Measurements from ENCODE around the gene DNAAF1. TPM values are rescaled to one million over a fixed set of nuclear protein-coding genes. Genes with fewer than 3 reads are reported as not detected.
A peak's percentile ranks its signal among the peaks of the same experiment; 100 is the strongest.

DNAAF1 gene
- total RNA-seq, 2 experiments from 2014 or later = not detected

- Mint-ChIP-seq H3K27me3 (ENCODE audit: low read depth) (no peaks in the 10 kb centered on the region), H3K36me3 (ENCODE audit: low read depth) (peaks cover 2% of the 10 kb centered on the region), H3K4me3 (no peak overlapping the region), H3K4me1 (ENCODE audit: low read depth) (peaks cover 13% of the 10 kb centered on the region), H3K9me3 (no peaks in the 10 kb centered on the region), H3K27ac (no peak overlapping the region)
- DNase-seq = no peak
- CTCF ChIA-PET = interaction anchor here (0.6 to 2.0 kb wide), 5 partner anchors 24 to 55 kb away, joined by 3 to 6 read pairs (median 3); no protein-coding TSS in a partner anchor
- intact Hi-C loops (cut with micrococcal nuclease) = no loop called here
These were observed 12.4 kb upstream of the DNAAF1 start for GRCh38 chr16:84132527-84133285.

- Mint-ChIP-seq H3K4me1 (ENCODE audit: low read depth) (peaks cover 33% of the 10 kb centered on the region), H3K36me3 (ENCODE audit: low read depth) (no peaks in the 10 kb centered on the region), H3K9me3 (no peaks in the 10 kb centered on the region), H3K27me3 (ENCODE audit: low read depth) (no peaks in the 10 kb centered on the region), H3K27ac (no peak overlapping the region), H3K4me3 (no peak overlapping the region)
- DNase-seq = no peak
- intact Hi-C loops (cut with micrococcal nuclease) = no loop called here
- CTCF ChIA-PET = no interaction called here
These were observed 8.6 kb upstream of the DNAAF1 start for GRCh38 chr16:84136331-84137125.

- Mint-ChIP-seq H3K27ac (no peak overlapping the region), H3K9me3 (no peaks in the 10 kb centered on the region), H3K27me3 (ENCODE audit: low read depth) (no peaks in the 10 kb centered on the region), H3K4me1 (ENCODE audit: low read depth) (peaks cover 35% of the 10 kb centered on the region), H3K4me3 (no peak overlapping the region), H3K36me3 (ENCODE audit: low read depth) (no peaks in the 10 kb centered on the region)
- CTCF ChIA-PET = interaction anchor here (1.0 kb wide), 2 partner anchors 21 to 39 kb away, joined by 3 read pairs; partner anchors contain the start of gene MBTPS1
- no peak for DNase-seq
- intact Hi-C loops (cut with micrococcal nuclease) = no loop called here
These were observed 7.8 kb upstream of the DNAAF1 start for GRCh38 chr16:84137287-84137686.

GRCh38 chr16:84137769-84138357, 7.2 kb upstream of the DNAAF1 start:
- DNase-seq = no peak
- Mint-ChIP-seq H3K36me3 (ENCODE audit: low read depth) (no peaks in the 10 kb centered on the region), H3K27me3 (ENCODE audit: low read depth) (no peaks in the 10 kb centered on the region), H3K4me3 (no peak overlapping the region), H3K4me1 (ENCODE audit: low read depth) (peaks cover 36% of the 10 kb centered on the region), H3K27ac (no peak overlapping the region), H3K9me3 (no peaks in the 10 kb centered on the region)
- intact Hi-C loops (cut with micrococcal nuclease) = no loop called here
- CTCF ChIA-PET = interaction anchor here (0.6 to 2.3 kb wide), 6 partner anchors 10 to 52 kb away, joined by 3 to 10 read pairs (median 3); partner anchors contain the start of genes MBTPS1 and TAF1C

GRCh38 chr16:84138500-84138823, 6.6 kb upstream of the DNAAF1 start:
- no peak overlapping the region for H3K27ac Mint-ChIP-seq
- peaks cover 39% of the 10 kb centered on the region for H3K4me1 Mint-ChIP-seq (ENCODE audit: low read depth)
- intact Hi-C loops (cut with micrococcal nuclease) = no loop called here
- no peaks in the 10 kb centered on the region for H3K36me3 Mint-ChIP-seq (ENCODE audit: low read depth)
- no peak for DNase-seq
- H3K9me3 Mint-ChIP-seq = no peaks in the 10 kb centered on the region
- no peaks in the 10 kb centered on the region for H3K27me3 Mint-ChIP-seq (ENCODE audit: low read depth)
- CTCF ChIA-PET = interaction anchor here (0.6 to 2.3 kb wide), 5 partner anchors 37 to 74 kb away, joined by 3 to 10 read pairs (median 3); partner anchors contain the start of gene TAF1C
- H3K4me3 Mint-ChIP-seq = no peak overlapping the region

GRCh38 chr16:84138824-84139627, 6.1 kb upstream of the DNAAF1 start:
- H3K27ac Mint-ChIP-seq = no peak overlapping the region
- H3K9me3 Mint-ChIP-seq = no peaks in the 10 kb centered on the region

GRCh38 chr16:84139628-84140258, 5.4 kb upstream of the DNAAF1 start:
- Mint-ChIP-seq H3K4me1 (ENCODE audit: low read depth) (peaks cover 44% of the 10 kb centered on the region), H3K27me3 (ENCODE audit: low read depth) (no peaks in the 10 kb centered on the region), H3K27ac (no peak overlapping the region), H3K4me3 (no peak overlapping the region), H3K36me3 (ENCODE audit: low read depth) (no peaks in the 10 kb centered on the region), H3K9me3 (no peaks in the 10 kb centered on the region)
- intact Hi-C loops (cut with micrococcal nuclease) = no loop called here
- CTCF ChIA-PET = interaction anchor here (1.2 to 2.3 kb wide), 3 partner anchors 23 to 76 kb away, joined by 3 to 10 read pairs (median 3); partner anchors contain the start of gene MBTPS1
- no peak for DNase-seq

More at GRCh38 chr16:84138824-84139627, 6.1 kb upstream of the DNAAF1 start:
- Mint-ChIP-seq H3K4me1 (ENCODE audit: low read depth) (peaks cover 41% of the 10 kb centered on the region), H3K4me3 (no peak overlapping the region), H3K36me3 (ENCODE audit: low read depth) (no peaks in the 10 kb centered on the region), H3K27me3 (ENCODE audit: low read depth) (no peaks in the 10 kb centered on the region)
- peak; percentile 65 for DNase-seq
- CTCF ChIA-PET = interaction anchor here (0.8 to 2.3 kb wide), 5 partner anchors 22 to 75 kb away, joined by 3 to 10 read pairs (median 3); partner anchors contain the start of genes MBTPS1 and TAF1C
- intact Hi-C loops (cut with micrococcal nuclease) = no loop called here

- intact Hi-C loops (cut with micrococcal nuclease) = no loop called here
- Mint-ChIP-seq H3K9me3 (no peaks in the 10 kb centered on the region), H3K27me3 (ENCODE audit: low read depth) (no peaks in the 10 kb centered on the region), H3K4me3 (no peak overlapping the region), H3K4me1 (ENCODE audit: low read depth) (peaks cover 41% of the 10 kb centered on the region), H3K36me3 (ENCODE audit: low read depth) (no peaks in the 10 kb centered on the region), H3K27ac (no peak overlapping the region)
- DNase-seq = peak; percentile 21
- CTCF ChIA-PET = interaction anchor here (0.6 to 1.1 kb wide), 4 partner anchors 14 to 49 kb away, joined by 3 read pairs; no protein-coding TSS in a partner anchor
These were observed 3.9 kb upstream of the DNAAF1 start for GRCh38 chr16:84141143-84141670.

- Mint-ChIP-seq H3K4me3 (peak overlapping the region; percentile 3), H3K27ac (no peak overlapping the region), H3K27me3 (ENCODE audit: low read depth) (no peaks in the 10 kb centered on the region), H3K36me3 (ENCODE audit: low read depth) (no peaks in the 10 kb centered on the region), H3K4me1 (ENCODE audit: low read depth) (peaks cover 28% of the 10 kb centered on the region), H3K9me3 (no peaks in the 10 kb centered on the region)
- DNase-seq = no peak
- CTCF ChIA-PET = no interaction called here
- intact Hi-C loops (cut with micrococcal nuclease) = no loop called here
These were observed 2.0 kb upstream of the DNAAF1 start for GRCh38 chr16:84143081-84143480.

GRCh38 chr16:84143784-84144199, 1.3 kb upstream of the DNAAF1 start:
- CTCF ChIA-PET = no interaction called here
- H3K9me3 Mint-ChIP-seq = no peaks in the 10 kb centered on the region
- peak overlapping the region; percentile 90 for H3K4me3 Mint-ChIP-seq
- H3K27me3 Mint-ChIP-seq (ENCODE audit: low read depth) = no peaks in the 10 kb centered on the region
- no peak overlapping the region for H3K27ac Mint-ChIP-seq
- peaks cover 22% of the 10 kb centered on the region for H3K4me1 Mint-ChIP-seq (ENCODE audit: low read depth)
- no peaks in the 10 kb centered on the region for H3K36me3 Mint-ChIP-seq (ENCODE audit: low read depth)
- intact Hi-C loops (cut with micrococcal nuclease) = loop anchor here (2.0 kb wide), 1 partner anchor 31 kb away; no protein-coding TSS in a partner anchor
- no peak for DNase-seq

Data from activated naive CD4-positive, alpha-beta T cell treated with anti-CD3 and anti-CD28 coated beads for 36 hours (primary cell).